HG02884 (cell line): ENCODE data around the gene CHMP2A.
A peak's percentile ranks its signal among the peaks of the same experiment; 100 is the strongest.
"Not testable (repeated sequence)": the region's sequence is repeated elsewhere in the genome, so short reads cannot be mapped to it uniquely, and the experiment has no call there.

Source experiments
- ATAC-seq: cut with Tn5 transposase; IDR thresholded peaks from one replicate; pipeline ENCODE4 v1.9.1; 2021; ENCODE audit warnings: mild to moderate bottlenecking, moderate library complexity; ENCODE audit not compliant: unreplicated experiment

Gene CHMP2A

GRCh38 chr19:58542641-58543372, 12.1 kb downstream of the CHMP2A start:
- ATAC-seq = not testable (repeated sequence)

DNA sequence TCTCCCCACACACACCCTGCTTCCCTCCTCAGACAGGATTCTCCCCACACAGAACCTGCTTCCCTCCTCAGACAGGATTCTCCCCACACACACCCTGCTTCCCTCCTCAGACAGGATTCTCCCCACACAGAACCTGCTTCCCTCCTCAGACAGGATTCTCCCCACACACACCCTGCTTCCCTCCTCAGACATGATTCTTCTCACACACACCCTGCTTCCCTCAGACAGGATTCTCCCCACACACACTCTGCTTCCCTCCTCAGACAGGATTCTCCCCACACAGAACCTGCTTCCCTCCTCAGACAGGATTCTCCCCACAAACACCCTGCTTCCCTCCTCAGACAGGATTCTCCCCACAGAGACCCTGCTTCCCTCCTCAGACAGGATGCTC, 15.7 kb downstream of the CHMP2A start:
- not testable (repeated sequence) for ATAC-seq

DNA sequence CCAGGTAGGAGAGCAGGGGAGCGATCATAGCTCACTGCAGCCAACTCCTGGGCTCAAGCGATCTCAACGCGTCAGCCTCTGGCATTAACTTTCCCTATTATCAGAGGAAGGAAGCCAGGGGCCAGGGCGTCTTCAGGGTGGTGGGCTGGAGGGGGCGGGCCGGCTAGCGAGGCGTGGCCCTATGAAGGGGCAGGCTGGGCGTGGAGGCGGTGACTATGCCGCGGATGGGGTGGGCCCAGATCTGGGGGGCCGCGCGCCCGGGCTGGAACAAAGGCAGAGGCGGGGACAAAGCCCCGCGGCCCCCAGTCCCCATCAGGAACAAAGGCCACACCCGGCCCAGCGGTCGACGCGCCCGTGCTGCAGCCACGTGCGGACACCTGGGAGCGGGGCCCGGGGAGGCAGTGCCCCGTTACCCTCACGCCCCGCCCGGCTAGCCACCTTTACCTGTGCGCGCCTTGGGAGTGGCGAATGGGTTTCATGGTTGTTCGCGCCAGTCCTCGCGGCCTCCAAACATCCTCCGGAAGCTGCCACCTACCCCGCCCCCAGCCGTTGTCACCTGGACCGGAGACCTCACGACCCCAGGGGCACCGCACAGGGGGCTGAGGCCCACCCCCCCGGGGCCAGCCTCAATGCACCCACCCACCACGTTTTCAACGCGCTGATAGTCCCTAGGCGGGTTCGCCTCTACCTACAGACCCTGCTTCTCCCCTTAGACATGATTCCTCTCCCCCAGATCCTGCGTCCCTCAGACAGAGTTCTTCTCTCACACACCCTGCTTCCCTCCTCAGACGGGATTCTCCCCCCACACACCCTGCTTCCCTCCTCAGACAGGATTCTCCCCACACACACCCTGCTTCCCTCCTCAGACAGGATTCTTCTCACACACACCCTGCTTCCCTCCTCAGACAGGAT, 16.4 kb downstream of the CHMP2A start:
- no peak for ATAC-seq

DNA sequence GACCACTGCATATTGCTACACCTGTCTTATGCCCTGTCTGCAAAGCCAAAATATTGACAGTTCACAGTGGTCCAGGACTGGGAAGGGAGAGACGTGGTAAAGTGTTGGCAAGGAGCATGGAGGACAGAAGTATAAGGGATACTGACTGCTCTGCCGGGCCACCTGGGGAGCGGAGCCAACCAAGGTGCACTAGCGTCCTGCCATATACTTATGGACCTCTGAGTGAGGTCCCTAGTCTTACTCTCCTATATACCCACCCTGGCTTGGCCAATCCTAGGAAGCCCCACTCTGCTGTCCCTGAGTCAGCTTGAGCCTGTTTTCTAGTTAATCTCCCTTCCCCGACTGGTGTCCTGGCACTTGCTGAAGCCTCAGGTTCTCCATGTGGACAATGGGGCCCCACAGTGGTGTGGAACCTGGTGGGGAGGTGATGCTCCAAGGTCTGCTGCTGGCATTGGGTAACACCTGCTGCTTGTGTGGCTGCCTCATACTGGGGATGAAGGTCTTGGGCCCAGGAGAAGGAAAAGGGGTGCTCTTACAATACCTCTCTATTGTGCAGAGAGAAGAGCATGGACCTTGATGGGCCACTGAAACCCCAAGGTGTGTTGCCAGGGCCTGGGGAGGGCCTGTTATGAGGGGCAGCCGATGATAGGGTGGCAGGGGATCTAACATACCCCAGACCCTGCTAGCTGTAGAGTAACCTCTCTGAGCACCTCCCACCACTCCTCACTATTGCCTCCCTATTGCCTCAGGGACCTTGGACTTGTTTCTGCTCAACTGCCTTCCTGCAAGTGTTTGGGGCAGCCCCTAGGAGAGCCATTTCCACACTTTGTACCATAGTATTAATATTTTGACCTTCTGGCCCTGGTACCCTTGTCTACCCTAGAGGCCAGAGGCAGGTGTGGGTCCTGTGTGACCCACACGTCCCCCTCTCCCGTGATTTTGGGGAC, 17.8 kb downstream of the CHMP2A start:
- no peak for ATAC-seq

GRCh38 chr19:58535857-58536256, 19.0 kb downstream of the CHMP2A start:
- no peak for ATAC-seq

DNA sequence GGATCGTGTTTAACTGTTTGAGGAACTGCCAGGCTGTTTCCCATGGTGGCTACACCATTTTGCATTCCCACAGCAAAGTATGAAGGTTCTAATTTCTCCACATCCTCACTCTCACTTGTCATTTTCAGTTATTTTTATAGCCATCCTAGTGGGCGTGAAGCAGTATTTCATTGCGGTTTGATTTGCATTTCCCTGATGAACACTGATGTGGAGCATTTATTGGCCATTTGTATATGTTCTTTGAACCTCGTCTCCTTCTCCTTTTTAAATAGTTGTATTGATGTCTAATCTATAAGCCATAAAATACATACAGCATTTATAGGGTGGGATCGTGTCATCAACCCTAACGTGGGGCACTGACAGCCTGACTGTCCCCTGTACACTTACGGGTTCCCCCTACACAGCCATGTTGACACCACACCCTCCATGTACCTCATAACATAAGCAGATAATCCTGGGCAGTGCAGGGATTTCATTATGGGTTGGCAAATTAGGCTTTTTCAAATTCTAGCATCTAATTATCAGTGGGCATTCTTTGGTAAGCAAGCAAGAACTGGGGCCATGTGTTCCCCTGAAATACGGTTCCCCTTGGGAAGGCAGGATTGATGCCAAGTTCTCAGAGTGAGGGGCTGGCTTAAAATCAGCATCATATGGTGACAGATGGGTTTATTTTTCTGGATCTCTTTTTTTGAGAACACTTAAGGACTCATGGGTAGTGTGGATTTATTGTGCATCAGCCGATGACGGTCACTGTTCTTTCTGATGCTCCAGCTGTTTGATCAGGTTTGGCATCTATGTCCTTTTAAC, 23.7 kb downstream of the CHMP2A start:
- ATAC-seq = no peak

DNA sequence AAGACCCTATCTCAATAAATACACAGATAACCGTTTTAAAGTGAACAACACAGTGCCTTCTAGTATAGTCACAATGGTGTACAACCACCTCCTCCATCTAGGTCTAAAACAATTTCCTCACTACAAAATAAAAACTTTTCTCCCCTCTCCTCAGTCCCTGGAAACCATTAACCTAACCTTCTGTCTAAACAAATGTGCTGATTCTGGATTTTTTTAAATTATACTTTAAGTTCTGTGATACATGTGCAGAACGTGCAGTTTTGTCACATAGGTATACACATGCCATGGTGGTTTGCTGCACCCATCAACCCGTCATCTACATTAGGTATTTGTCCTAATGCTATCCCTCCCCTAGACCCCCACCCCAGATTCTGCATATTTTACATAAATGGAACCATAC, 25.5 kb downstream of the CHMP2A start:
- no peak for ATAC-seq

- no peak for ATAC-seq
These were observed 32.2 kb downstream of the CHMP2A start for GRCh38 chr19:58522709-58523108.

DNA sequence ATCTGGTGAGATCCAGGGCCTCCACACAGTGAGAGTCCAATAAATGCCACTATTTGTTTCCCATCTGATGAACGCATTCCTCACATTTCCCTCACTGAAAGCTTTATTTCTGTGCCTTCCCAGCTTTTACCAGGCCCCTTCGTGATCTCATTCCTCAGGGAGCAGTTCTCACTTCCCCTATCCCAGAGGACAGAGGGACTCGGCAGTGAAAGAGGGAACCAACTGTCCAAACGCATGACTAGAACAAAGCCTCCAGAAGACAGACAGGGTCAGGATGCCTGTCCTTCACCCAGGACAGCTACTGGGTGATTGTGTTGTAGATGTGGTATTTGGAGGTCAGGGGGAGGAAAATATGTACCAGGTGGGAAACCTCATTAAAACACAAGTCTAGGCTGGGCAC, 33.3 kb downstream of the CHMP2A start:
- no peak for ATAC-seq

DNA sequence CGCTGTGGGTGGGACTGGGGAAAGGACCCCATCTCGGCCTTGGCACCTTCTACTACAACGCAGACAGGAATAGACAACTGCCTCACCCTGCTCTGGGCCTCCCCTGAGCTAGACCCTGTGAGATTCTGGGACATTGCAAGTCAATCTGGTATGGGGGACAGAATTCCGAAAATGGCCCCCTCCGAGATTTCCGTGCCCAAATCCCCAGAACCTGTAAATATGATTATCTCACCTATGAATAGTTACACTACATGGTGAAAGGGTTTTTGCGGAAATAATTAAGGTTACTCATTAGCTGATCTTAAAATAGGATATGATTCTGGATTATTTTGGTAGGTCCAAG, 34.7 kb downstream of the CHMP2A start:
- ATAC-seq = no peak

GRCh38 chr19:58519355-58520256, 35.3 kb downstream of the CHMP2A start, which contains the start of gene ZBTB45:
ZBTB45 (minus strand) TSS chr19:58519810; CDS start chr19:58517673, 2,137 bp downstream.
- ATAC-seq = peak; percentile 71

DNA sequence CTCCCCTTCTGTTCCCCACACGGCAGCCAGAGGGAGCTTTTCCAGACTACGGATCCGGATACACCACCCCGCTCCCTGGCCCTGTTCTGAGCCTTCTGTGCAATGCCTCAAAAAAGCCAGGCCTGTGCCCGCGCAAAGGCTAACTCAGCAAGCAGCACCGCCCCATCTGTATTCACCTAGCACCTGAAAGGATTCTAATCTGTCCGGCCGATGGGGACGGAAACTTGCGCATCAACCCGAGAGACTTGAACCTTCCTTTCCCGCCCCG, 35.9 kb downstream of the CHMP2A start:
- no peak for ATAC-seq

GRCh38 chr19:58518256-58519086, 36.4 kb downstream of the CHMP2A start:
- ATAC-seq = no peak

DNA sequence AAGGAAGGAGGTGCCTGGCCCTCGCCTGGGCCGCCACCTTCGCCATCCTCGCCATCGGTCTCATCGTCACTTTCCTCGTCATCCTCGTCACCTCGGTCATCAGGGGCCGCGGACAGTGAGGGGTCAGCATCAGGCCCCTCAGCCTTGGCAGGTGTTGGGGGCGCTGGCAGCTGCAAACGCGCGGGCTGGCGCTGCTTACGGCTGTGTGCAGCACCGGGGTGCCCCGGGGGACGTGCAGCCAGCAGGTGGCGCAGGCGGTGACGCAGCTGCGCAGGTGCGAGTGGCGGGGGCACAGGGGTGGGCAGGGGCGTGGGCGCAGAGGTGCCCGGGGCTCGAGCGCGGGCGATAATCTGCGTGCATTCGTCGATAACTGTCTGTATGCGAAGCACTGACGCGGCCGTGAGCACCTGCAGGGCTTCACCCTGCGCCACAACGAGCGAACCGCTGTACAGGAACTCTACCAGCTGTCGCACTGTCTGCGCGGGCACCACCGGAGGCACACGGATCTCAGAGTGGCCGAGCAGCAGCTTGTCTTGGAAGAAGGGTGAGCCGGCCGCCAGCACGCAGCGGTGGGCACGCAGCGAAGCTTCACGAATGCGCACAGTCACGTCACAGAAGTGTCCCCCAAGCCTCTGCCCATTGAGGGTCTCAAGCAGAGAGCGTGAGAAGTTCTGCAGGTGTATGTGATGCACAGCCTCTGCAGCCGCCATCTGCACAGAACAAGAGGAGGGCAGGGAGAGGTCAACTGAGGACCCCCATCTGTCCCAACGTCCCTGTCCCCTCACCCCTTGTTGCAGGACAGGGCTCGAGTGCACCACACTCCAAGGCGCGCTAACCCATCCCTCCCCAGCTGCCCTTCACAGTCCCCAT, 37.7 kb downstream of the CHMP2A start:
- ATAC-seq = no peak

GRCh38 chr19:58516246-58516836, 38.6 kb downstream of the CHMP2A start:
- ATAC-seq = no peak

- no peak for ATAC-seq
These were observed 39.6 kb downstream of the CHMP2A start for GRCh38 chr19:58515259-58515658.

DNA sequence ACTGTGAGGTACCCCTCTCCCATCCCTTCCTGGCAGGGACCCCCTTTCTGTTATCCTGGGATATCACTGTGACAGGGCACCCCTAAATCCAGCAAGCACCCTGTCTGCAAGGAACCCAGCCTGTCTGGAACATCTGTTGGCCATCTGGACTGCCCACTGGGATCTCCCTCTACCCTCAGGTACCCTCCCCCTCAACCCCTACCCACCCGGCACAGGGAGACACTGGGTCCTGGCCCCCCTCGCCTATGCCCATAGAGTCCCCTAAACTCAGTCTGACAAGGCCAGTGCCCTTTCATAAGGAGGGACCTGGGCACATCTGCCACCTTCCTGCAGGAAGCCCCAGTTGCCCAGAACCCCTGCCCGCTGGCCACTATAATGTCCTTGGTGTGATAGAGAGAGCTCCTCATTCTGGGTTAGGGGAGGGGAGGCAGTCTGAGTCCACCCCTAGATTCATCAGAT, 40.3 kb downstream of the CHMP2A start:
- no peak for ATAC-seq
